K562 (cell line): Measurements from ENCODE around the gene FLAD1. TPM values are rescaled to one million over a fixed set of nuclear protein-coding genes. Genes with fewer than 3 reads are reported as not detected.

Source experiments
- BRD9 ChIP-seq: fragments of 450-650 bp; IDR thresholded peaks from 2 replicates; pipeline ENCODE4 v1.6.1; 2018; ENCODE audit warnings: low read depth; ENCODE audit not compliant: partially characterized antibody
- CHD4 ChIP-seq: fragments of 200-600 bp; sonication (generic); IDR thresholded peaks from 3 replicates; pipeline ENCODE4 v1.6.1; 2012; ENCODE audit warnings: low read depth, mild to moderate bottlenecking, mixed read lengths, low read length, inconsistent platforms; ENCODE audit not compliant: insufficient read depth, insufficient replicate concordance, poor library complexity, severe bottlenecking
- ELF1 ChIP-seq: fragments of 200-800 bp; sonication (Bioruptor generic); IDR thresholded peaks from 2 replicates; pipeline ENCODE4 v1.6.1; 2016; ENCODE audit warnings: missing genetic modification characterization, missing compliant biosample characterization
- ELF4 ChIP-seq: fragments of 450-650 bp; formaldehyde crosslinking; IDR thresholded peaks from 2 replicates; pipeline ENCODE4 v1.4.0; 2022; ENCODE audit warnings: missing genetic modification characterization
- HMGN3 ChIP-seq: IDR thresholded peaks from 2 replicates; pipeline ENCODE4 v1.6.1; 2011; ENCODE audit warnings: borderline replicate concordance, low read depth, mild to moderate bottlenecking, mixed read lengths, low read length; ENCODE audit not compliant: insufficient read length; ENCODE audit errors: extremely low read depth
- KDM4B ChIP-seq, 2 experiments: fragments of 450-650 bp in 1 of 2; sonication (generic) in 1 of 2; IDR thresholded peaks; 2 replicates each; pipeline ENCODE4 v1.6.1; 2016 to 2017; ENCODE audit warnings: borderline replicate concordance in 2 of 2, antibody characterized with exemption in 1 of 2, low read depth in 1 of 2, mild to moderate bottlenecking in 1 of 2
- NCOA6 ChIP-seq: fragments of 450-650 bp; IDR thresholded peaks from 2 replicates; pipeline ENCODE4 v1.6.1; 2017; ENCODE audit warnings: mild to moderate bottlenecking
- NR2C1 ChIP-seq, 2 experiments: fragments of 450-650 bp; IDR thresholded peaks; 2 replicates each; pipeline ENCODE4 v1.6.1; 2017; ENCODE audit warnings: mild to moderate bottlenecking in 2 of 2, antibody characterized with exemption in 1 of 2, inconsistent platforms in 1 of 2, missing compliant biosample characterization in 1 of 2, missing genetic modification characterization in 1 of 2
- PHF8 ChIP-seq: fragments of 200-600 bp; sonication (generic); IDR thresholded peaks from 2 replicates; pipeline ENCODE4 v1.6.1; 2012; ENCODE audit warnings: mixed run types, mild to moderate bottlenecking, inconsistent platforms, low read length, moderate library complexity, borderline replicate concordance
- RNF2 ChIP-seq: sonication (generic); IDR thresholded peaks from 2 replicates; pipeline ENCODE4 v1.6.1; 2016
- SRSF3 ChIP-seq: fragments of 200-400 bp; formaldehyde crosslinking; IDR thresholded peaks from 2 replicates; pipeline ENCODE4 v1.6.1; 2016; ENCODE audit warnings: mild to moderate bottlenecking, low read length, moderate library complexity; ENCODE audit not compliant: insufficient read depth
- SRSF9 ChIP-seq: fragments of 200-400 bp; formaldehyde crosslinking; IDR thresholded peaks from 2 replicates; pipeline ENCODE4 v1.6.1; 2017; ENCODE audit warnings: low read depth, low read length, borderline replicate concordance
- TCF7 ChIP-seq: sonication (generic); IDR thresholded peaks from 2 replicates; pipeline ENCODE4 v1.6.1; 2016; ENCODE audit warnings: antibody characterized with exemption, borderline replicate concordance
- ZFP1 ChIP-seq: fragments of 450-650 bp; formaldehyde crosslinking; IDR thresholded peaks from 2 replicates; pipeline ENCODE4 v1.4.0; 2020; ENCODE audit warnings: mild to moderate bottlenecking, mixed read lengths
- ZFX ChIP-seq: sonication (generic); formaldehyde crosslinking; IDR thresholded peaks from 2 replicates; pipeline ENCODE4 v1.8.0; 2022; ENCODE audit warnings: mild to moderate bottlenecking, missing genetic modification reagents, moderate library complexity
- ZNF3 ChIP-seq: fragments of 250-450 bp; sonication (Bioruptor Pico); IDR thresholded peaks from 2 replicates; pipeline ENCODE4 v1.5.0; 2021; ENCODE audit warnings: mild to moderate bottlenecking, moderate library complexity
- ZNF511 ChIP-seq: sonication (generic); formaldehyde crosslinking; IDR thresholded peaks from 2 replicates; pipeline ENCODE4 v1.8.0; 2022; ENCODE audit warnings: mild to moderate bottlenecking, missing genetic modification reagents
- ZNF695 ChIP-seq: fragments of 450-650 bp; formaldehyde crosslinking; IDR thresholded peaks from 2 replicates; pipeline ENCODE4 v1.4.0; 2020; ENCODE audit warnings: mild to moderate bottlenecking, moderate library complexity
- polyA plus RNA-seq, 8 experiments: library from polyadenylated mRNA; depleted of rRNA in 4 of 8; stranded (reverse) in 5 of 8; unstranded in 3 of 8; fragments of >200 nt; fragmentation: Nextera tagmentation in 2 of 8; fragmentation: Illumina TruSeq in 1 of 8; extraction: Ambion mirVana in 2 of 8; extraction: Trizol in 1 of 8; gene quantifications; 2 replicates each; pipeline versions ENCODE4 v1.2.1 to v1.2.3, GENCODE V29; 2011 to 2014; ENCODE audit warnings: inconsistent platforms in 1 of 8, missing spikeins in 1 of 8
- total RNA-seq, 7 experiments: library from RNA; depleted of rRNA in 6 of 7; stranded (reverse); fragments of >200 nt in 6 of 7; fragmentation: Illumina TruSeq in 2 of 7; extraction: Trizol in 2 of 7; gene quantifications; 2 replicates each; pipeline versions ENCODE4 v1.2.1 to v1.2.3, GENCODE V29; 2011 to 2021; ENCODE audit warnings: low replicate concordance in 1 of 7
- TF ChIP-seq, protein P1 (sequence below): fragments of 200-800 bp; sonication (Bioruptor generic); IDR thresholded peaks from 2 replicates; pipeline ENCODE4 v1.6.1; 2017; ENCODE audit warnings: missing genetic modification characterization, missing compliant biosample characterization
- TF ChIP-seq, protein P2 (sequence below): fragments of 450-650 bp; formaldehyde crosslinking; IDR thresholded peaks from 2 replicates; pipeline ENCODE4 v1.4.0; 2022; ENCODE audit warnings: missing genetic modification characterization

FLAD1 gene
- total and polyA plus RNA-seq, 9 of the 15 experiments (the other 6 are each of a cell fraction or from before 2014, with no cell fraction given) = 24.9 to 85.8 (median 67.0) TPM

- peak; percentile 22 for TF ChIP-seq BRD9
- TF ChIP-seq, protein P1, sequence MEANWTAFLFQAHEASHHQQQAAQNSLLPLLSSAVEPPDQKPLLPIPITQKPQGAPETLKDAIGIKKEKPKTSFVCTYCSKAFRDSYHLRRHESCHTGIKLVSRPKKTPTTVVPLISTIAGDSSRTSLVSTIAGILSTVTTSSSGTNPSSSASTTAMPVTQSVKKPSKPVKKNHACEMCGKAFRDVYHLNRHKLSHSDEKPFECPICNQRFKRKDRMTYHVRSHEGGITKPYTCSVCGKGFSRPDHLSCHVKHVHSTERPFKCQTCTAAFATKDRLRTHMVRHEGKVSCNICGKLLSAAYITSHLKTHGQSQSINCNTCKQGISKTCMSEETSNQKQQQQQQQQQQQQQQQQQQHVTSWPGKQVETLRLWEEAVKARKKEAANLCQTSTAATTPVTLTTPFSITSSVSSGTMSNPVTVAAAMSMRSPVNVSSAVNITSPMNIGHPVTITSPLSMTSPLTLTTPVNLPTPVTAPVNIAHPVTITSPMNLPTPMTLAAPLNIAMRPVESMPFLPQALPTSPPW (CRISPR knock-in tag) = peak; percentile 51
- 0 out of 2 replicates have a peak, but pooled peaks have one; percentile 17 for TF ChIP-seq ZNF511 (CRISPR knock-in tag)
- no peak for TF ChIP-seq NR2C1 (IDR thresholded peaks at IDR 0.05)
- no peak for TF ChIP-seq NR2C1 (tag; IDR thresholded peaks at IDR 0.05)
- peak in 1 of 2 experiments; percentile 50; a peak in 1 of 4 replicates for TF ChIP-seq KDM4B (IDR thresholded peaks at IDR 0.05; ENCODE audit: borderline replicate concordance in 2 of 2, low read depth in 1 of 2)
- peak; percentile 33; the same call in 1 of the 2 replicates for TF ChIP-seq SRSF3
- peak; percentile 46; the same call in 1 of the 2 replicates for TF ChIP-seq PHF8
- no peak for TF ChIP-seq SRSF9
- no peak for TF ChIP-seq ELF4 (CRISPR knock-in tag)
- TF ChIP-seq ZFX (CRISPR knock-in tag) = peak; percentile 62
- TF ChIP-seq NCOA6 = no peak
- TF ChIP-seq ELF1 (tag) = peak; percentile 70
- no peak for TF ChIP-seq ZNF695 (CRISPR knock-in tag)
- TF ChIP-seq ZNF3 (CRISPR knock-in tag) = no peak
- TF ChIP-seq, protein P2, sequence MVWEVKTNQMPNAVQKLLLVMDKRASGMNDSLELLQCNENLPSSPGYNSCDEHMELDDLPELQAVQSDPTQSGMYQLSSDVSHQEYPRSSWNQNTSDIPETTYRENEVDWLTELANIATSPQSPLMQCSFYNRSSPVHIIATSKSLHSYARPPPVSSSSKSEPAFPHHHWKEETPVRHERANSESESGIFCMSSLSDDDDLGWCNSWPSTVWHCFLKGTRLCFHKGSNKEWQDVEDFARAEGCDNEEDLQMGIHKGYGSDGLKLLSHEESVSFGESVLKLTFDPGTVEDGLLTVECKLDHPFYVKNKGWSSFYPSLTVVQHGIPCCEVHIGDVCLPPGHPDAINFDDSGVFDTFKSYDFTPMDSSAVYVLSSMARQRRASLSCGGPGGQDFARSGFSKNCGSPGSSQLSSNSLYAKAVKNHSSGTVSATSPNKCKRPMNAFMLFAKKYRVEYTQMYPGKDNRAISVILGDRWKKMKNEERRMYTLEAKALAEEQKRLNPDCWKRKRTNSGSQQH = no peak
- no peak for TF ChIP-seq RNF2
- TF ChIP-seq HMGN3 = peak; percentile 28
- TF ChIP-seq ZFP1 = no peak
- peak; percentile 50 for TF ChIP-seq CHD4
- TF ChIP-seq TCF7 = no peak
These were observed 19.5 kb downstream of the FLAD1 start, which contains the start of gene ZBTB7B (continued) for GRCh38 chr1:155002464-155003226.
